K562 (cell line): ENCODE measurements around the gene N4BP2. TPM values are rescaled to one million over a fixed set of nuclear protein-coding genes. Genes with fewer than 3 reads are reported as not detected.

Source experiments
- ATAC-seq: fragments of 200-7000 bp; cut with Tn5 transposase; 3 replicates; pipeline ENCODE4 v1.9.1; 2020; ENCODE audit warnings: moderate library complexity
- BruUV-seq: library from RNA; stranded (reverse); fragments of 400-500 nt; replicated peaks from 2 replicates; lab custom pipeline; 2021; lab: Mats Ljungman, UMichigan
- CTCF ChIA-PET: fragments of 300-600 bp; formaldehyde crosslinking; extraction: SDS; loops from one replicate; lab custom pipeline; 2021; ENCODE audit warnings: low intra/inter-chr PET ratio; lab: Yijun Ruan, JAX
- POLR2A ChIA-PET: fragments of 300-600, 350-650 bp; sonication (Branson Sonifier 250); formaldehyde crosslinking; extraction: SDS; loops from one replicate; lab custom pipeline; 2021; ENCODE audit warnings: antibody characterized with exemption, inconsistent platforms; lab: Yijun Ruan, JAX
- DNase-seq, 4 experiments: peaks; one replicate each; pipeline versions ENCODE4 v3.0.0 to v3.0.0-alpha.2; 2011 to 2018; ENCODE audit warnings: low spot score in 3 of 4, mixed read lengths in 3 of 4; ENCODE audit errors: extremely low read depth in 1 of 4
- FAIRE-seq: peaks from 2 replicates; lab custom pipeline; 2011; peaks lifted over from hg19 to GRCh38; lab: Jason Lieb, UNC
- H2AFZ ChIP-seq: 2 replicates; pipeline ENCODE4 v1.6.0; 2011; ENCODE audit warnings: low read depth, low read length, control low read depth, inconsistent platforms
- H3K27ac ChIP-seq: fragments of 200-600 bp; 3 replicates; pipeline ENCODE4 v1.8.0; 2011; ENCODE audit warnings: low read depth, mild to moderate bottlenecking, control low read depth, inconsistent platforms, low read length, moderate library complexity, mixed read lengths; ENCODE audit errors: extremely low read depth
- H3K27me3 ChIP-seq, 2 experiments: fragments of 300-600 bp in 1 of 2; 2 replicates in 1 of 2; 3 replicates in 1 of 2; pipeline versions ENCODE4 v1.6.0 to v1.8.0; 2011; ENCODE audit warnings: inconsistent platforms in 2 of 2, low read length in 2 of 2, mild to moderate bottlenecking in 1 of 2, mixed read lengths in 1 of 2, moderate library complexity in 1 of 2; ENCODE audit not compliant: control insufficient read depth in 2 of 2, insufficient read depth in 2 of 2
- H3K36me3 ChIP-seq: fragments of 300-600 bp; 3 replicates; pipeline ENCODE4 v1.8.0; 2011; ENCODE audit warnings: mild to moderate bottlenecking, low read length, inconsistent platforms; ENCODE audit not compliant: control insufficient read depth, insufficient read depth
- H3K4me1 ChIP-seq, 2 experiments: fragments of 200-600 bp in 1 of 2; replicated peaks in 1 of 2; 2 replicates in 1 of 2; 3 replicates in 1 of 2; pipeline versions ENCODE4 v1.5.1 to v1.8.0; 2011; ENCODE audit warnings: inconsistent platforms in 2 of 2, low read length in 2 of 2, mild to moderate bottlenecking in 1 of 2, mixed read lengths in 1 of 2, moderate library complexity in 1 of 2; ENCODE audit not compliant: control insufficient read depth in 2 of 2, insufficient read depth in 2 of 2
- H3K4me2 ChIP-seq: 2 replicates; pipeline ENCODE4 v1.6.1; 2011; ENCODE audit warnings: low read length, control low read depth, inconsistent platforms, mixed read lengths; ENCODE audit not compliant: insufficient read depth
- H3K4me3 ChIP-seq: fragments of 200-600 bp; sonication (generic), shearing (Covaris generic); 2 replicates; pipeline ENCODE4 v1.5.1; 2016; ENCODE audit warnings: control low read depth, inconsistent platforms
- H3K79me2 ChIP-seq: fragments of 200-600 bp; 3 replicates; pipeline ENCODE4 v1.8.0; 2011; ENCODE audit warnings: low read length, inconsistent platforms; ENCODE audit not compliant: control insufficient read depth, insufficient read depth
- H3K9ac ChIP-seq, 2 experiments: 2 replicates each; pipeline versions ENCODE4 v1.6.0 to v1.6.1; 2011; ENCODE audit warnings: low read depth in 2 of 2, low read length in 2 of 2, control low read depth in 1 of 2, inconsistent platforms in 1 of 2, mild to moderate bottlenecking in 1 of 2, mixed read lengths in 1 of 2; ENCODE audit not compliant: insufficient read depth in 1 of 2
- H3K9me1 ChIP-seq: one replicate; pipeline ENCODE4 v1.6.0; 2011; ENCODE audit warnings: inconsistent platforms, mild to moderate bottlenecking, low read length, moderate library complexity; ENCODE audit not compliant: control insufficient read depth, insufficient read depth
- H3K9me3 ChIP-seq: replicated peaks from 2 replicates; pipeline ENCODE4 v1.5.1; 2011; ENCODE audit warnings: low read depth, low read length, inconsistent platforms; ENCODE audit not compliant: control insufficient read depth, insufficient read depth
- H4K20me1 ChIP-seq: replicated peaks from 2 replicates; pipeline ENCODE4 v1.6.1; 2011; ENCODE audit warnings: low read length, inconsistent platforms, mixed read lengths; ENCODE audit not compliant: control insufficient read depth, insufficient read depth
- HOXB6 ChIP-seq: fragments of 250-450 bp; sonication (Bioruptor Pico); IDR thresholded peaks from 2 replicates; pipeline ENCODE4 v1.5.1; 2022; ENCODE audit warnings: mild to moderate bottlenecking, borderline replicate concordance
- KAT2B ChIP-seq: IDR thresholded peaks from one replicate; pipeline ENCODE4 v1.6.1; 2012; ENCODE audit warnings: low read depth, mild to moderate bottlenecking, control low read depth, inconsistent platforms, low read length, moderate library complexity
- MAFG ChIP-seq: fragments of 450-650 bp; conservative IDR thresholded peaks from 2 replicates; pipeline ENCODE4 v1.6.1; 2016; ENCODE audit warnings: missing genetic modification characterization, missing compliant biosample characterization
- MECOM ChIP-seq: fragments of 250-450 bp; sonication (Bioruptor Pico); IDR thresholded peaks from 2 replicates; pipeline ENCODE4 v1.8.0; 2022; ENCODE audit warnings: inconsistent platforms
- MEF2D ChIP-seq: conservative IDR thresholded peaks from 2 replicates; pipeline ENCODE4 v1.6.1; 2016; ENCODE audit warnings: low read depth, missing genetic modification characterization, missing compliant biosample characterization
- MTA1 ChIP-seq: fragments of 450-650 bp; IDR thresholded peaks from 2 replicates; pipeline ENCODE4 v1.6.1; 2017; ENCODE audit warnings: borderline replicate concordance
- RBM39 ChIP-seq: fragments of 200-400 bp; formaldehyde crosslinking; optimal IDR thresholded peaks from 2 replicates; pipeline ENCODE3; 2018; ENCODE audit warnings: low read depth, low read length
- XRCC3 ChIP-seq: fragments of 450-650 bp; IDR thresholded peaks from 2 replicates; pipeline ENCODE4 v1.6.1; 2017; ENCODE audit warnings: mild to moderate bottlenecking, moderate library complexity
- ZNF445 ChIP-seq: fragments of 250-450 bp; sonication (Bioruptor Pico); IDR thresholded peaks from 2 replicates; pipeline ENCODE4 v1.4.0; 2020; ENCODE audit warnings: low read depth, mild to moderate bottlenecking, moderate library complexity
- ZZZ3 ChIP-seq: fragments of 450-650 bp; IDR thresholded peaks from 2 replicates; pipeline ENCODE4 v1.6.1; 2016; ENCODE audit warnings: antibody characterized with exemption, mild to moderate bottlenecking, moderate library complexity
- WGBS: fragments of 100-300 bp; shearing (Covaris generic); methylation state at CpG from one replicate; pipeline ENCODE4 v1.1.6; 2016; ENCODE audit warnings: low coverage, mixed read lengths; ENCODE audit not compliant: insufficient coverage; ENCODE audit errors: missing lambda C conversion rate; 5-methylcytosine and 5-hydroxymethylcytosine counted together
- in situ Hi-C: fragments of 300-500 bp; cut with MboI; formaldehyde crosslinking; loops from 4 replicates; pipeline ENCODE4 v1.15.0; 2018; ENCODE audit warnings: inconsistent platforms, mixed read lengths
- intact Hi-C: fragments of 100-400 bp; cut with micrococcal nuclease; formaldehyde crosslinking; loops from 2 replicates; pipeline ENCODE4 v1.14.2; 2022
- polyA plus RNA-seq, 8 experiments: library from polyadenylated mRNA; depleted of rRNA in 4 of 8; stranded (reverse) in 5 of 8; unstranded in 3 of 8; fragments of >200 nt; fragmentation: Nextera tagmentation in 2 of 8; fragmentation: Illumina TruSeq in 1 of 8; extraction: Ambion mirVana in 2 of 8; extraction: Trizol in 1 of 8; gene quantifications; 2 replicates each; pipeline versions ENCODE4 v1.2.1 to v1.2.3, GENCODE V29; 2011 to 2014; ENCODE audit warnings: inconsistent platforms in 1 of 8, missing spikeins in 1 of 8
- total RNA-seq, 7 experiments: library from RNA; depleted of rRNA in 6 of 7; stranded (reverse); fragments of >200 nt in 6 of 7; fragmentation: Illumina TruSeq in 2 of 7; extraction: Trizol in 2 of 7; gene quantifications; 2 replicates each; pipeline versions ENCODE4 v1.2.1 to v1.2.3, GENCODE V29; 2011 to 2021; ENCODE audit warnings: low replicate concordance in 1 of 7
- TF ChIP-seq, protein P1 (sequence below): sonication (generic); formaldehyde crosslinking; IDR thresholded peaks from 2 replicates; pipeline ENCODE4 v1.8.0; 2022; ENCODE audit warnings: missing genetic modification reagents, mild to moderate bottlenecking, moderate library complexity, borderline replicate concordance
- TF ChIP-seq, protein P2 (sequence below): fragments of 450-650 bp; IDR thresholded peaks from 2 replicates; pipeline ENCODE4 v1.6.1; 2017; ENCODE audit warnings: mild to moderate bottlenecking, moderate library complexity
- TF ChIP-seq, protein P3 (sequence below): fragments of 250-450 bp; sonication (Bioruptor Pico); IDR thresholded peaks from 2 replicates; pipeline ENCODE4 v1.4.0; 2020

Gene N4BP2
- total and polyA plus RNA-seq, 9 of the 15 experiments (the other 6 are each of a cell fraction or from before 2014, with no cell fraction given): 2.7 to 12.6 (median 7.6) TPM

DNA sequence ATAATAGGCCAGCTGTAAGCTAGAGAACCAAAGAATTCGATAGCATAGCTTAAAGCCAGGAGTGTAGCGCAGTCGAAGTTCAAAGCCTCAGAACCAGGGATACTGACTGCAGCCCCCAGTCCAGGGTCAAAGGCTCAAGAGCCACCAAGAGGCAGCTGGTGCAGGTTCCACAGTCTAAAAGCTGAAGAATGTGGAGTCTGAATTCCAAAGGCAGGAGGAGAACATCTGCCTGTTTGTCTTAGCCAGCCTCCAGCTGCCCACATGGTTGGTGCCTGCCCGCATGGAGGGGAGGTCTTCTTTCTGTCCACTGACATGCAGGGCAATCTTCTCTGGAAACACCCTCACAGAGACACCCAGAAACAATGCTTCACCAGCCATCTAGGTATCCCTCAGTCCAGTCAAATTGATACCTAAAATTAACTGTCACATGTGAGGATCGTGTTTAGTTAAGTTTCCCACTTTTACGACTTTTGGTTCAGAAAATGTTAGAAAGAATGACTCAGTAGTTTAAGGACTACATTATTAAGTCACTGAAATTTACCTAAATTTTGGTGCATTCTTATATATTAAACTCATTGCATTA lies 87.4 kb downstream of the N4BP2 start:
- peaks cover 0 to 5% of the 10 kb centered on the region in 2 experiments; a peak in 2 of 5 replicates for H3K4me1 ChIP-seq
- H4K20me1 ChIP-seq: no peaks in the 10 kb centered on the region
- no peak overlapping the region for H3K4me3 ChIP-seq
- WGBS: 83% methylated on average over 6 of the region's 6 CpGs
- H3K27me3 ChIP-seq: no peaks in the 10 kb centered on the region
- BruUV-seq: no TSS peak
- DNase-seq: no peak
- no peak; the same call in 2 of the 3 replicates for ATAC-seq
- no peaks in the 10 kb centered on the region for H3K9me1 ChIP-seq
- H3K36me3 ChIP-seq: peaks cover 17% of the 10 kb centered on the region; the same call in 2 of the 3 replicates
- intact Hi-C loops (no loop called here), in situ Hi-C loops (no loop called here)
- no peak for TF ChIP-seq MTA1
- TF ChIP-seq, protein P1, sequence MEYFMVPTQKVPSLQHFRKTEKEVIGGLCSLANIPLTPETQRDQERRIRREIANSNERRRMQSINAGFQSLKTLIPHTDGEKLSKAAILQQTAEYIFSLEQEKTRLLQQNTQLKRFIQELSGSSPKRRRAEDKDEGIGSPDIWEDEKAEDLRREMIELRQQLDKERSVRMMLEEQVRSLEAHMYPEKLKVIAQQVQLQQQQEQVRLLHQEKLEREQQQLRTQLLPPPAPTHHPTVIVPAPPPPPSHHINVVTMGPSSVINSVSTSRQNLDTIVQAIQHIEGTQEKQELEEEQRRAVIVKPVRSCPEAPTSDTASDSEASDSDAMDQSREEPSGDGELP (CRISPR knock-in tag): no peak
- TF ChIP-seq HOXB6 (CRISPR knock-in tag): no peak
- no peak overlapping the region for H2AFZ ChIP-seq
- ChIA-PET CTCF (no interaction called here), POLR2A (interaction anchor here (0.6 to 1.0 kb wide), 3 partner anchors 14 to 355 kb away, joined by 3 to 4 read pairs (median 4); no protein-coding TSS in a partner anchor)
- no peak overlapping the region for H3K27ac ChIP-seq
- H3K9ac ChIP-seq: no peak overlapping the region
- H3K79me2 ChIP-seq: no peaks in the 10 kb centered on the region
- no peaks in the 10 kb centered on the region for H3K9me3 ChIP-seq
- no peak for FAIRE-seq
- no peak overlapping the region for H3K4me2 ChIP-seq

DNA sequence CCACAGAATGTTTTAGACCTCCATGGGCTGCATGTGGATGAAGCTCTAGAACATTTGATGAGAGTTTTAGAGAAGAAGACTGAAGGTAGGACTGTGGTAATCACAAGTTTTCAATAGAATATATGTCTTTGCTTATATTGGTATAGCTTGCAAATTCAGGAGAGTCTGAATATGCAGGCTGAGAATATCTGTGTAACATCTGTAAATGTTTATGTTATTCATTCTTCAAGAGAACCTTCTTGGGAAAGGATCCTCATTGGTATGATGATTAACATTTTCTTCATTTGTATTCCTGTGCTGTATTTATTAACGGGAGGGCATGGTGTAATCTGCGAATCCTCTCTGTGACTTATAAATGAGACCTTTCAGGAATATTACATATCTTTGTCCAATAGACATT lies 88.1 kb downstream of the N4BP2 start:
- no peaks in the 10 kb centered on the region for H3K9me1 ChIP-seq
- intact Hi-C loops: no loop called here
- ATAC-seq: no peak
- no peaks in the 10 kb centered on the region for H3K9me3 ChIP-seq
- in situ Hi-C loops: no loop called here
- no peak for DNase-seq
- H3K27ac ChIP-seq: no peak overlapping the region
- H3K27me3 ChIP-seq: no peaks in the 10 kb centered on the region
- CTCF ChIA-PET: no interaction called here
- H4K20me1 ChIP-seq: no peaks in the 10 kb centered on the region
- no peak for FAIRE-seq
- BruUV-seq: no TSS peak
- H3K79me2 ChIP-seq: no peaks in the 10 kb centered on the region
- H2AFZ ChIP-seq: no peak overlapping the region
- no peak overlapping the region for H3K4me2 ChIP-seq
- H3K4me3 ChIP-seq: no peak overlapping the region
- peaks cover 0 to 5% of the 10 kb centered on the region in 2 experiments; a peak in 2 of 5 replicates for H3K4me1 ChIP-seq
- no peak overlapping the region for H3K9ac ChIP-seq
- H3K36me3 ChIP-seq: peaks cover 17% of the 10 kb centered on the region; the same call in 2 of the 3 replicates
- POLR2A ChIA-PET: interaction anchor here (0.7 to 1.0 kb wide), 2 partner anchors 14 to 115 kb away, joined by 3 to 4 read pairs; no protein-coding TSS in a partner anchor
- 84% methylated on average over 2 of the region's 2 CpGs for WGBS
- TF ChIP-seq RBM39: no peak
- no peak for TF ChIP-seq ZZZ3
- TF ChIP-seq MECOM (CRISPR knock-in tag): no peak
- no peak for TF ChIP-seq KAT2B
- TF ChIP-seq XRCC3: no peak
- TF ChIP-seq, protein P2, sequence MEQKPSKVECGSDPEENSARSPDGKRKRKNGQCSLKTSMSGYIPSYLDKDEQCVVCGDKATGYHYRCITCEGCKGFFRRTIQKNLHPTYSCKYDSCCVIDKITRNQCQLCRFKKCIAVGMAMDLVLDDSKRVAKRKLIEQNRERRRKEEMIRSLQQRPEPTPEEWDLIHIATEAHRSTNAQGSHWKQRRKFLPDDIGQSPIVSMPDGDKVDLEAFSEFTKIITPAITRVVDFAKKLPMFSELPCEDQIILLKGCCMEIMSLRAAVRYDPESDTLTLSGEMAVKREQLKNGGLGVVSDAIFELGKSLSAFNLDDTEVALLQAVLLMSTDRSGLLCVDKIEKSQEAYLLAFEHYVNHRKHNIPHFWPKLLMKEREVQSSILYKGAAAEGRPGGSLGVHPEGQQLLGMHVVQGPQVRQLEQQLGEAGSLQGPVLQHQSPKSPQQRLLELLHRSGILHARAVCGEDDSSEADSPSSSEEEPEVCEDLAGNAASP: no peak
- no peak for TF ChIP-seq MAFG (tag)
- TF ChIP-seq, protein P3, sequence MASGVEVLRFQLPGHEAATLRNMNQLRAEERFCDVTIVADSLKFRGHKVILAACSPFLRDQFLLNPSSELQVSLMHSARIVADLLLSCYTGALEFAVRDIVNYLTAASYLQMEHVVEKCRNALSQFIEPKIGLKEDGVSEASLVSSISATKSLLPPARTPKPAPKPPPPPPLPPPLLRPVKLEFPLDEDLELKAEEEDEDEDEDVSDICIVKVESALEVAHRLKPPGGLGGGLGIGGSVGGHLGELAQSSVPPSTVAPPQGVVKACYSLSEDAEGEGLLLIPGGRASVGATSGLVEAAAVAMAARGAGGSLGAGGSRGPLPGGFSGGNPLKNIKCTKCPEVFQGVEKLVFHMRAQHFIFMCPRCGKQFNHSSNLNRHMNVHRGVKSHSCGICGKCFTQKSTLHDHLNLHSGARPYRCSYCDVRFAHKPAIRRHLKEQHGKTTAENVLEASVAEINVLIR (CRISPR knock-in tag): no peak
- no peak for TF ChIP-seq ZNF445 (CRISPR knock-in tag)
- no peak for TF ChIP-seq MEF2D
